HFF-Myc (cell line): Measurements from ENCODE around the gene ZEB2.

Experiments
- DNase-seq: peaks from one replicate; pipeline ENCODE4 v3.0.0-alpha.2; 2011; ENCODE audit warnings: low read depth; ENCODE audit errors: extremely low read depth
- H3K4me3 ChIP-seq: replicated peaks from 2 replicates; pipeline ENCODE4 v1.5.1; 2011; ENCODE audit warnings: low read depth, mild to moderate bottlenecking, control low read depth, low read length
- CTCF ChIP-seq: IDR thresholded peaks from 2 replicates; pipeline ENCODE4 v1.5.1; 2012; ENCODE audit warnings: mild to moderate bottlenecking, low read depth, low read length, control low read depth; ENCODE audit errors: missing control alignments

The ZEB2 gene

GRCh38 chr2:144339048-144339447 lies 180.9 kb downstream of the ZEB2 start:
- no peak for DNase-seq
- no peak overlapping the region for H3K4me3 ChIP-seq
- TF ChIP-seq CTCF: no peak

GRCh38 chr2:144334551-144334950 lies 185.4 kb downstream of the ZEB2 start:
- no peak for TF ChIP-seq CTCF
- no peak for DNase-seq

More at GRCh38 chr2:144334551-144334950, 185.4 kb downstream of the ZEB2 start:
- no peak overlapping the region for H3K4me3 ChIP-seq
